GM18505 (cell line): ENCODE measurements around the gene AFDN.

Experiments
- ATAC-seq: cut with Tn5 transposase; IDR thresholded peaks from one replicate; pipeline ENCODE4 v1.9.1; 2021; ENCODE audit not compliant: unreplicated experiment
- POLR2A ChIP-seq: IDR thresholded peaks from 4 replicates; pipeline ENCODE4 v1.6.1; 2011; ENCODE audit warnings: borderline replicate concordance; ENCODE audit not compliant: insufficient read depth, insufficient read length; ENCODE audit errors: extremely low read depth

AFDN gene, protein sequence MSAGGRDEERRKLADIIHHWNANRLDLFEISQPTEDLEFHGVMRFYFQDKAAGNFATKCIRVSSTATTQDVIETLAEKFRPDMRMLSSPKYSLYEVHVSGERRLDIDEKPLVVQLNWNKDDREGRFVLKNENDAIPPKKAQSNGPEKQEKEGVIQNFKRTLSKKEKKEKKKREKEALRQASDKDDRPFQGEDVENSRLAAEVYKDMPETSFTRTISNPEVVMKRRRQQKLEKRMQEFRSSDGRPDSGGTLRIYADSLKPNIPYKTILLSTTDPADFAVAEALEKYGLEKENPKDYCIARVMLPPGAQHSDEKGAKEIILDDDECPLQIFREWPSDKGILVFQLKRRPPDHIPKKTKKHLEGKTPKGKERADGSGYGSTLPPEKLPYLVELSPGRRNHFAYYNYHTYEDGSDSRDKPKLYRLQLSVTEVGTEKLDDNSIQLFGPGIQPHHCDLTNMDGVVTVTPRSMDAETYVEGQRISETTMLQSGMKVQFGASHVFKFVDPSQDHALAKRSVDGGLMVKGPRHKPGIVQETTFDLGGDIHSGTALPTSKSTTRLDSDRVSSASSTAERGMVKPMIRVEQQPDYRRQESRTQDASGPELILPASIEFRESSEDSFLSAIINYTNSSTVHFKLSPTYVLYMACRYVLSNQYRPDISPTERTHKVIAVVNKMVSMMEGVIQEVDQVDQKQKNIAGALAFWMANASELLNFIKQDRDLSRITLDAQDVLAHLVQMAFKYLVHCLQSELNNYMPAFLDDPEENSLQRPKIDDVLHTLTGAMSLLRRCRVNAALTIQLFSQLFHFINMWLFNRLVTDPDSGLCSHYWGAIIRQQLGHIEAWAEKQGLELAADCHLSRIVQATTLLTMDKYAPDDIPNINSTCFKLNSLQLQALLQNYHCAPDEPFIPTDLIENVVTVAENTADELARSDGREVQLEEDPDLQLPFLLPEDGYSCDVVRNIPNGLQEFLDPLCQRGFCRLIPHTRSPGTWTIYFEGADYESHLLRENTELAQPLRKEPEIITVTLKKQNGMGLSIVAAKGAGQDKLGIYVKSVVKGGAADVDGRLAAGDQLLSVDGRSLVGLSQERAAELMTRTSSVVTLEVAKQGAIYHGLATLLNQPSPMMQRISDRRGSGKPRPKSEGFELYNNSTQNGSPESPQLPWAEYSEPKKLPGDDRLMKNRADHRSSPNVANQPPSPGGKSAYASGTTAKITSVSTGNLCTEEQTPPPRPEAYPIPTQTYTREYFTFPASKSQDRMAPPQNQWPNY (N-terminal part only)

DNA sequence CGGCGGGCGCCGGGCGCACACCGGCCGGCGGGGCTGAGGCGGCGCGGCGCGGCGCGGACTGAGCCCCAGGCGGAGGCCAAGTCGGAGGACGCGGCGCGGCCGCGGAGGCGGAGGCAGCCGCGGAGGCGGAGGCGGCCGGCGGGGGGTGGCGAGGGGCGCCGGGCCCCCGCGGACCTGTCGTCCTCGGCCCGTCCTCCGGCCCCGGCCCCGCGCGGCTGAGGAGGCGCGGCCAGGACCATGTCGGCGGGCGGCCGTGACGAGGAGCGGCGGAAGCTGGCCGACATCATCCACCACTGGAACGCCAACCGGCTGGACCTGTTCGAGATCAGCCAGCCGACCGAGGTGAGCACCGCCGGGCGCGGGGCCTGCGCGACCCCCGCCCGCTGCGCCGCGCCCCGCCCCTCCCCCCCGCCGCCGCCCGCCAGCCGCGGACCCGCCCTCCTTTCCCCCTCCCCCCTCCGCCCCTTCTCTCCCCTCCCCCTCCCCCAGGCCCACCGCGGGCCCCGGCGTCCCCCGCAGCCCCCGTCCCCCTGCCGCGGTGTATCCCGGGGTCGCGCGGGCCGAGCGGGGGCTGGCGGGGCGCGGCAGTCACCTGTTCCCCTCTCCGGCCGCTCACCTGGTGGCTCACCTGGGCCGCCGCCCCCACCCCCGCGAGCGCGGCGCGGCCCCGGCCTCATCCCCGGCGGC is at the start of gene AFDN:
Gene AFDN, plus strand, starts transcription at position 16 of the 687 bp plus-strand sequence. Its CDS starts 222 bp downstream, at position 238.
- TF ChIP-seq POLR2A: peak; percentile 44
- peak; percentile 42 for ATAC-seq

DNA sequence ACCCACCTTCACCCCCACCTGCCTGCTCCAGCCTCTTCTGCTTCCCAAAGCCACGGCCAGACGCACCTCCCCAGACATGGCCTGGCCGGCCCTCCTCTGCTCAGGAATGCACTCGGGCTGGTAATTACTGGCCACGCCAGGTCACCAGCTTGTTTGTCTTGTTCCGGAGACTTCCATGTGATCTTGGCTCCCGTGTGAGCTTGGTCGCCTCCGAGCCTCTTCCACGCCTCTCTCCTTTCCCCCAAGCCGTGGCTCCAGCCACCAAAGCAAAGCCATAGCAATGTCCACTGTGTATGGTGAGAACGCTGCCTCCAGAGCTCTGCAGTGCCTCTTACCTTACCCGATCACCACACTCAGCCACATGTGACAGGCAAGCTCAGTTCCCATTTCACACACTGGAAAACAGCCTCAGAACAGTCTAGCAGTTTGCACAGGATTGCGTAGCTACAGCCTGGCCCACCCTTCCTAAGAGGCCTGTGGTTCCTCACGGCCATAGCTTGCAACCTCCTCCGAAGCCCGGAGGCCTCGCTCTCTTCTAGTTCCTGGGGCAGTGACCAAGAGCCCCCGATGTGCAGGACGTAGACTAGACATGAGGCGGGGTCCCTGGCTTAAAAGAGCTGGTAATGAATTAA is 48.1 kb upstream of the AFDN start:
- ATAC-seq: no peak
- no peak for TF ChIP-seq POLR2A

DNA sequence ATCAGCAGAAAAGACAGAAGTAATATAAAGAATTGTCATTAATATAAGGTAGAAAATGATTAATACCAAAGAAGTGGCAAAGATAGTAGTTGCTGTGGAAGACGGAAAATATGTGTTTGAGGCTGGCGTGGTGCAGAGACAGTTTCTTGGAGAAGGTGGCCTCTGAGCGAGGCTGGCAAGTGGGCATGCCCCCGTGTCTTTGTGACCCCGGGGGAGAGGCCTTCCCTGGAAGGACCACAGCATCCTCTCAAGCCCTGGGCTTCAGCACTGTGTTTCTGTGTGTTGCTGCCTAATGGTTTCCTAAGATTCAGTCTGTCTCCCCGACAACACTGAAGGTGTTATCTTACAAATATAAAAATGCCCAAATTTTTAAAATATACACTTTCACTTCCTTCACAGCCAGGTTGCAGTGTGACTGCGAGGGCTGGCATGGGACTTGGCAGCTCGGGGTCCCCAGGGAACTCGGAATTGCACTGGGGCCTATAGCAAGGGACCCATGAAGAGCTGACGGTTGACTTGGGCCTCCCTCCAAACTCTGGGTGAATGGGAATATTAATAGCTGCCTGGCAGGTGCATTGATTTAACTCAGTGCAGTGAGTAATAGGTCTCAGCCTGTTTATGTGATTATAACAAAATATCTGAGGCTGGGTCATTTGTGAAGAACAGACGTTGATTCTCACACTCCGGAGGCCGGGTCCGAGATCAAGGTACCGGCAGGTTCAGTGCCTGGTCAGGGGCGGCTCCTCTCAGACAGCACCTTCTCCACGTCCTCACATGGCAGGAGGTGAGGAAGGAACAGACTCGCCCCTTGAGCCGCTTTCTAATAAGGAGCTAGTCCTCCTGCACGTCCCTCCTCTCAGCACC is 47.4 kb upstream of the AFDN start:
- no peak for ATAC-seq
- TF ChIP-seq POLR2A: no peak

DNA sequence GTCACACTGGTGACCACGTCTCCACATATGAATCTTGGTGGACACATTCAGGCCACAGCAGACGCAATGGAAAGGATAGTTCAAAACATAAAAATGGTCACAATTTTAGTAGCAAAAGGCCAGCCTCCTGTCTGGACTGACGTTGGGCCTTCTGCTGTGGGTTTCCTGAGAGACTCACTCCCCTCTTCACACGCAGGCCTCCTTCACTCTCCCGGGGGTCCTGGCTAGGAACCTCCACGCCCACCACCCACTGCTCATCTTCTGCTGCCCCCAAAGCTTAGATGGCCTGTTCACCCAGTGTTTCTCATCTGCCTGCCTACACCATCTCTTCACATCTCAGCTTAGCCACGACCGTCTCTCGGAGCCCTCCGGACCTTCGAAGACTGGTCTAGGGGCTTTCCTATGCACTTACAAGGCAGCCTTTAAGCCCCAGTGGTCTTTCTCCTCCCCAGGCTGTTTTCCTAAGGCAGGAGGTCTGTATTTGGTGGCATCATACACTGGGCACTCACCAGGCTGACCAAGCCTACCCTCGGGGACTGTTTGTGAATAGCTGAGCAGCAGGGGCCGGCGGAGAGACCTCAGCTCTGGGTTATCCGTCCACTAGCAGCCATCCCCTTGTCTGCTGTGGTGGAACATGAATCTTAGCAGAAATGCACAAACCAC is 46.6 kb upstream of the AFDN start:
- no peak for TF ChIP-seq POLR2A

DNA sequence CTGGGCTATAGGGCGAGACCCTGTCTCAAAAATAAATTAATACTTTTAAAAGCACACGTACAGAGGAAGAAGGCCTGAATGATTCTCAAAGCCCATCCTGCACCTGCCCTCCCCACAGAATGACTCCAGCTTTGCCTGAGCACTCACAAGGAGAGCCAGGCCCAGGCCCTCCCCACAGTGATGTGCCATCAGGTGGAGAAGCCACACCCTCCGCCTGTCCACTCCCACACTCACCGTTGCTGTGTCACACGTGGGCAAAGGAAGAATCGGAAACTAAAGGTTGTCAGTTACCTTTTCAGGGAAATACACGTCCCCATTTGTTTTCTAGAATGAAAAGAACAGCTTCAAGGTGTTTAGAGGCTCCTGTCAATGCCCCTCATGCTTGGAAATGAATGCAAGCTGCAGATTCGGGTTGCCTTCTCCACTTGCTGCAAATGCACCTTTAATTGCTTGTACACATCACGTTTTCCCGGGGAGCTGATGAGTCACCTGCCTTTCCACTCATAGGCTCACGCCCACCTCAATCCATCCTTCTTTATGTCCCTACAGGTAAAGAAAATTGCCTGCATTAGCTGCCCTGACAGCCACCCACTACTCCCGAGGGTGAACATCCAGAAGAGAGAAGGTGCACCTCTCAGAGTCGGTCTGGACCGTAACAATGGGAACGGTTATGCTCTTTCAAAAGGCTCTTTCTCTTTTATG is 45.5 kb upstream of the AFDN start:
- TF ChIP-seq POLR2A: no peak
- ATAC-seq: no peak

More for the DNA sequence above, 46.6 kb upstream of the AFDN start:
- no peak for ATAC-seq

DNA sequence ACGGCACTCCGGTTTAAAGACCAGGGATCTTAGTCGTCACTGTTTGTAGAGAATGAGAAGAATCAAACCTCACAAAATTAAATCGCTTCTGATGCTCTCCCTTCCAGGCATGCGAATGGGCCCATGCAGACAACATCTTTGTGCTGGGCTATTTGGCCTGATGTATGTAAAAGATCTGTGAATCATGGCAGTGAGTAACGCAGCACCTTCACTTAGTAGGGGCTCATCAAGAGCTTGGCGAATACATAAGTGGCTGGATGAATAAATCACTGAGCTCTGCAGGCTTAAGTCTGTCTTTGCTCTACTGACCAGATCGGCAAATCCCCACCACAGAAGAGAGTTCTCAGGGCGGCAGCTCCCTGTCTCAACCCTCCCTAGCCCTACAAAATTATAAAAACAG is 44.8 kb upstream of the AFDN start:
- ATAC-seq: no peak
- no peak for TF ChIP-seq POLR2A

DNA sequence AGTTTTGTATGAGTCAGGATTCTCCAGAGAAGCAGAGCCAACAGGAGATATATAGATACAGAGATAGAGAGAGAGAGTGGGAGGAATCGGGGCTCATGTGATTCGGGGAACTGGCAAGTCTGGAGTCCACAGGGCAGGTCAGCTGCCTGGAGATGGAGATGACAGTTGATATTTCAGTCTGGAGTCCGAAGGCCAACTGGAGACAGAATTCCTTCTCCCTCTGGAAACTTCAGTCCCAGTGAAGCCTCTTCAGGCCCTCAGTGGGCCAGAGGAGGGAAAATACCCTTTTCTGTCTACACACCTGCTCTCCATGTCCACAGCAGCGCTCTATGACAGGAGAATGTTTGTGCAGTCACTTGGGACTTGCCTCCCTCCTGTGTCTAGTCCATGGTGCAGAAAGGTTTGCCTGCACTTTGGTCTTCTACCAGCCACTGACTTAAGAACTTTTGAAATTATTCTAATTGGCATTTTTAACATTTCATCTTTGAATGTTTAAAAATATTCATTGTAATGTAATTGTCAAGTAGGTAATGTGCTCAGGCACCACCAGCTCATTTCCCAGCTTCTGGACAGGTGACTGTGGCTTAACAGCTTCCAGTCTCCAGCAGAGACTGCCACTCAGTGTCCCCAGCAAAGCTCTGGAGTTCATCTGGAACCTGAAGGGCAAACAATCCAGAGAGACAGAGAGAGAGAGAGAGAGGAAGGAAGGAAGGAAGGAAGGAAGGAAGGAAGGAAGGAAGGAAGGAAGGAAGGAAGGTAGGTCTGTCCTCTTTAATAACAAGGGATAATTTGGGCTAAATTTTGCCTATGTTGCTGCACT is 43.8 kb upstream of the AFDN start:
- TF ChIP-seq POLR2A: no peak
- no peak for ATAC-seq

DNA sequence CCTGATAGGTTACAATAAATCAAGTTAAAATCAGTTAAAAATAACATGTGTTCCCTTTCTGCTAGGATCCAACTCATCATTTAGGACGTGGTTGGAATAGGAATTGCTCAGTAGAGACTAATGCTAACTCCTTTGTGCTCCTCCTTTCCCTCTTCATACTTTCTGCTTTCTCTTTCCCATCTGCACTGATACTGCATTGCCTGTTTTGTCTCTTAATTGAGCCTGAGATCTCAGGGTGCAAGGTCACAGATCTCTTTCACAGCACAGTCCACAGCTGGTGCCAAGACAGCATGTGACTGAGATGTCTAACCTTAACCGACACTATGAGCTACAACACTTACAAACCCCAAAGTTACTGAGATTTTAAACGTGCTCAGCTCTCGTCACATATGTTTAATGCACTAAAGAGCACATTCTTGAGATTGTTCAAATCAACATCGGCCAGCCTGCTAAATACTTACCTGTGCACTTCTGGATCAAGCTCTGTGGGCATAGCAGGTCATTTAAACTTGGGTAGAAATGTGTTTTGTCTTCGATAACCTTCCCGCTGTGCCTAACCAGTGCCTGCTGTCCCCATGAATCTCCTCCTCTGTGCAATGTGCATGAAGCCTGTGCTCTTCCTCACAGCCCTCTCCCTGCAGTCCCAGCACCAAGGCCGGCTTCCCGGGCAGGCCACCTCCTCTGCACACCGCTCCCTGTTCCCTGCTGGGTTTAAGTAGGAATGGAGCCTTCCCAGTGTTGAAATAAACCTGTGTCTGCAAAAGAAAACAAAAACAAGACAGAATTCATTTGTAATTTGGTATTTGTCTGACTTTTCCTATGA is 39.6 kb upstream of the AFDN start:
- ATAC-seq: no peak
- no peak for TF ChIP-seq POLR2A

DNA sequence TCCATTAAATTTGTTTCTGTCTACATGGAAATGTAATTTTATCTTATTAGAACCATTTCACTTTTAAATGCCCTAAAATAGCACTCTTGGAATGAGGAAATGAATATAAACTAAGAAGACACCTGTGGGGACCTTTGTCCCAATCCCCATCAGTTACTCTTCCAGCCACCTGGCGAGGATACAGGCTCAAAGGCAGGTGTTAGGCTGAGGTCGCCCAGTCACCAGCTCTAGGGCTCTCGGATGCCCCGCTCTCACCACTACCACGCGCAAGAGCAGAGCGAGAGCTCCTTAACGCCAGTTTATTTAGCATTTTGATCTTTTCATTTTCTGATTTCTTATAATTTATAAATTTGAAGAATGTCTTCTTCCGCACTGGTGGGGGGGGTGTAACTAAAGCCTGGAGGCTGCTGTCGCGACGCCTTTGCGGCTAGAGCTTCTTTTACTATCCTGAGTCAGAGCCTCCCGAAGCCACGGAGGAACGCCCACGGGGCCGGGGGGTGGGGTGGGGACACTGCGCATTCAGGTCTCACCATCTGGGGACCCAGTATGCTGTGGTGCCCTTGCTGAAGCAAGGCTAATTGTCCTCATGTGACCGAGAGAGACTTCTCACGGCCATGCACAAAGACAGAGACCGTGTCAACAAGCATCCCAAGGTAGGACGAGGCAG is 38.7 kb upstream of the AFDN start:
- ATAC-seq: no peak
- no peak for TF ChIP-seq POLR2A

DNA sequence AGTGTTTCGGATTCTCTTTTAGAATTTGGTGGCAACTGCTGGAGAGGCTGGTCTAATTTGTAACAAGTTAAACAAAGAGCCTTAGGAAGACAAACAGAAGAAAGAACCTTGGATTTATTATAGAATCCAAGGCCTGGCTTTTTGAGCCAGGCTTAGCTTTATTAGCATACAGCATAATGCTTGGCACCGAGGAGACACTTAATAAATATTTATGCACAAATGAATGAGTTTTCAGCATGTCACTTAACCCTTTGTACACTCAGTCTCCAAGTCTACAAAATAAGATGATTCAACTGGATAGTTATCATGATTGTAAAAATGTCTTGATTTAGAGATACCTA is 38.2 kb upstream of the AFDN start:
- ATAC-seq: no peak

More for the DNA sequence above, 38.2 kb upstream of the AFDN start:
- TF ChIP-seq POLR2A: no peak
